Measurements from ENCODE around the gene PRR12.
A peak's percentile ranks its signal among the peaks of the same experiment; 100 is the strongest.

The PRR12 gene

DNA sequence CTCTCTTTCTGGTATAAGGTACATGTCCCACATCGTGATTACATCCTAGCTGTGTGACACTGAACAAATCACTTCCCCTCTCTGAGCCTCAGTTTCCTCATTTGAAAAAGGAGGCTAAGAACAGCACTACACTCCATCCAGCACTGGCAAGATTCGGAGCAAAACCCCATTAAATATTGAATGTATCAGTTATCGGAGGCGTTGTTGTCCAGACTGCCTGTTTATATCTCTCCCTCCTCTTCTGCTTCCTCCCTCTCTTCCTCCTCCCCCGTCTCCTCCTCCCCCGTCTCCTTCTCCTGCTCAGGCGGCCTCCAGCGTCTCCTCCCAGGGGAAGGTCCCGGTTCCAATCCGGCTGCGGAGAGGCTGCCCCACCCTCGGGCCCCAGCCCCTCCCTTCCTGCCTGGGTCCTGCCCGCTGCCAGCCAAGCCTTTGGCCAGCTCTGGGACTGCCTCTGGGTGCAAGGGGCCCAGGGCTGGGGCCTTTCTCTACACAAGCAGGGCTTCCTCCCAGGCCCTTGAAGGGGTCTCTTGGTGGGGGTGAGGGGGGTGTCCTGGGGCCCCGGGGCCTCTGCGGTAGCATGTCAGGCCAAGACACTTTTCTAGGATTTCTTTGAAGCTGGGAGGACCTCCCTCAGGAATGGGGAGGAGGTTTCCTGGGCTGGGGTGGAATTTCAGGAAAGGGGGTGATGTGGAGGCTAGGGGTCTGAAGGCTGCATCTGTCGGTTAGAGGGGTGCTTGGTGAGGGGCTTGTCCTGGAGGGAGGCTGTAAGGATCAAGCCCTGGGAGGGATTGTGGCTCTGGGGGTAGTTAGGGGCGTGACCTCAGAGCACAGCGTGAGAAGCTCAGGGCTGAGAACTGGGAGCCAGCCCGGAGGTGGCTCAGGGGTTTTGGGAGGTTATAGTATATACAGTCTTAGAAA lies 47.1 kb downstream of the PRR12 start:
- Histone ChIP-seq H3K4me3 (ENCODE audit: low read depth, low read length) (no peak overlapping the region), H3K4me1 (ENCODE audit: control insufficient read depth, insufficient read depth, low read length) (peaks cover 26% of the 10 kb centered on the region), H3K36me3 (ENCODE audit: control insufficient read depth in 2 of 2, insufficient read depth in 1 of 2, low read length in 2 of 2) (no peaks in the 10 kb centered on the region; a peak in 1 of 3 replicates), H3K9me3 (ENCODE audit: control insufficient read depth, insufficient read depth, low read depth, low read length) (no peaks in the 10 kb centered on the region), H3K27ac (ENCODE audit: extremely low read depth, low read depth, low read length) (0 out of 2 replicates have a peak overlapping the region, but pooled peaks have one; percentile 20)
- POLR2A ChIA-PET = interaction anchor here (0.5 to 1.4 kb wide), 9 partner anchors 19 to 649 kb away, joined by 3 to 8 read pairs (median 3); partner anchors contain the start of genes ATF5 and NUP62
- CTCF ChIA-PET = interaction anchor here (0.5 to 0.8 kb wide), 4 partner anchors 11 to 43 kb away, joined by 3 read pairs; no protein-coding TSS in a partner anchor
- TF ChIP-seq SP3 (tag by site-specific recombination; IDR thresholded peaks at IDR 0.05) (peak; percentile 74), GLI2 (tag by site-specific recombination; IDR thresholded peaks at IDR 0.05; ENCODE audit: borderline replicate concordance, low read depth) (no peak), ZNF776 (tag by site-specific recombination; IDR thresholded peaks at IDR 0.05; ENCODE audit: borderline replicate concordance) (no peak), ZNF274 (IDR thresholded peaks at IDR 0.05; ENCODE audit: low read length) (no peak), ZNF274 (tag by site-specific recombination; IDR thresholded peaks at IDR 0.05; ENCODE audit: borderline replicate concordance) (no peak), ZNF610 (tag by site-specific recombination; IDR thresholded peaks at IDR 0.05; ENCODE audit: borderline replicate concordance) (no peak), SCRT1 (tag by site-specific recombination; IDR thresholded peaks at IDR 0.05; ENCODE audit: borderline replicate concordance) (no peak), PATZ1 (tag by site-specific recombination; IDR thresholded peaks at IDR 0.05) (peak; percentile 66), KLF10 (tag by site-specific recombination; IDR thresholded peaks at IDR 0.05) (peak; percentile 72), PRDM1 (tag by site-specific recombination; IDR thresholded peaks at IDR 0.05) (no peak), ZFP69B (tag by site-specific recombination; IDR thresholded peaks at IDR 0.05) (no peak), HOXA7 (CRISPR knock-in tag; IDR thresholded peaks at IDR 0.05; ENCODE audit: borderline replicate concordance) (no peak), ZEB2 (tag by site-specific recombination; IDR thresholded peaks at IDR 0.05) (no peak), ZNF112 (tag by site-specific recombination; IDR thresholded peaks at IDR 0.05) (no peak), HOXC10 (CRISPR knock-in tag; IDR thresholded peaks at IDR 0.05) (no peak), ZNF211 (tag by site-specific recombination; IDR thresholded peaks at IDR 0.05; ENCODE audit: low read depth) (no peak), TCF7L2 (IDR thresholded peaks at IDR 0.05; ENCODE audit: borderline replicate concordance, low read depth, low read length) (no peak), ZNF2 (tag by site-specific recombination; IDR thresholded peaks at IDR 0.05) (no peak), ZNF26 (tag by site-specific recombination; IDR thresholded peaks at IDR 0.05) (no peak), ZSCAN16 (tag by site-specific recombination; IDR thresholded peaks at IDR 0.05) (no peak), TRIM28 (IDR thresholded peaks at IDR 0.05; ENCODE audit: borderline replicate concordance, low read length) (no peak), ZNF560 (tag by site-specific recombination; IDR thresholded peaks at IDR 0.05; ENCODE audit: borderline replicate concordance) (no peak), ZFP41 (tag by site-specific recombination; IDR thresholded peaks at IDR 0.05; ENCODE audit: borderline replicate concordance) (no peak), ZBTB44 (tag by site-specific recombination; IDR thresholded peaks at IDR 0.05) (no peak), WT1 (tag by site-specific recombination; IDR thresholded peaks at IDR 0.05) (no peak), ZNF549 (tag by site-specific recombination; IDR thresholded peaks at IDR 0.05) (no peak), ZNF169 (tag by site-specific recombination; IDR thresholded peaks at IDR 0.05) (no peak), ZBTB1 (tag by site-specific recombination; IDR thresholded peaks at IDR 0.05) (no peak), ZNF426 (tag by site-specific recombination; IDR thresholded peaks at IDR 0.05) (no peak)
- TF ChIP-seq, protein P1, sequence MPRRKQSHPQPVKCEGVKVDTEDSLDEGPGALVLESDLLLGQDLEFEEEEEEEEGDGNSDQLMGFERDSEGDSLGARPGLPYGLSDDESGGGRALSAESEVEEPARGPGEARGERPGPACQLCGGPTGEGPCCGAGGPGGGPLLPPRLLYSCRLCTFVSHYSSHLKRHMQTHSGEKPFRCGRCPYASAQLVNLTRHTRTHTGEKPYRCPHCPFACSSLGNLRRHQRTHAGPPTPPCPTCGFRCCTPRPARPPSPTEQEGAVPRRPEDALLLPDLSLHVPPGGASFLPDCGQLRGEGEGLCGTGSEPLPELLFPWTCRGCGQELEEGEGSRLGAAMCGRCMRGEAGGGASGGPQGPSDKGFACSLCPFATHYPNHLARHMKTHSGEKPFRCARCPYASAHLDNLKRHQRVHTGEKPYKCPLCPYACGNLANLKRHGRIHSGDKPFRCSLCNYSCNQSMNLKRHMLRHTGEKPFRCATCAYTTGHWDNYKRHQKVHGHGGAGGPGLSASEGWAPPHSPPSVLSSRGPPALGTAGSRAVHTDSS (tag by site-specific recombination; IDR thresholded peaks at IDR 0.05) = peak; percentile 94

Data from HEK293 (cell line).